Ammon's horn (tissue), 1 donor: ENCODE results near the gene ANGEL2.
"Not testable (repeated sequence)": the region's sequence is repeated elsewhere in the genome, so short reads cannot be mapped to it uniquely, and the experiment has no call there.

ENCODE experiments used
- DNase-seq: peaks from one replicate; pipeline ENCODE4 v3.0.0-alpha.2; 2016; ENCODE audit warnings: low spot score

Gene ANGEL2

GRCh38 chr1:212975111-212975918 lies 40.4 kb downstream of the ANGEL2 start:
- no peak for DNase-seq

- no peak for DNase-seq
These were observed 41.0 kb downstream of the ANGEL2 start for GRCh38 chr1:212974711-212975110.

GRCh38 chr1:212973899-212974298 lies 41.8 kb downstream of the ANGEL2 start:
- no peak for DNase-seq

GRCh38 chr1:212973426-212973825 lies 42.2 kb downstream of the ANGEL2 start:
- no peak for DNase-seq

- DNase-seq: no peak
These were observed 44.4 kb downstream of the ANGEL2 start for GRCh38 chr1:212971312-212971711.

- DNase-seq: no peak
These were observed 45.6 kb downstream of the ANGEL2 start for GRCh38 chr1:212970085-212970484.

GRCh38 chr1:212968368-212968863 lies 47.3 kb downstream of the ANGEL2 start:
- no peak for DNase-seq

- no peak for DNase-seq
These were observed 47.9 kb downstream of the ANGEL2 start for GRCh38 chr1:212967801-212968200.

GRCh38 chr1:212966616-212967015 lies 49.1 kb downstream of the ANGEL2 start:
- DNase-seq: no peak

- DNase-seq: not testable (repeated sequence)
These were observed 50.7 kb downstream of the ANGEL2 start for GRCh38 chr1:212964993-212965392.

GRCh38 chr1:212964102-212964501 lies 51.6 kb downstream of the ANGEL2 start:
- no peak for DNase-seq

- no peak for DNase-seq
These were observed 53.2 kb downstream of the ANGEL2 start for GRCh38 chr1:212962509-212962908.

- no peak for DNase-seq
These were observed 54.7 kb downstream of the ANGEL2 start for GRCh38 chr1:212960932-212961331.

GRCh38 chr1:212959266-212960220 lies 56.1 kb downstream of the ANGEL2 start:
- DNase-seq: no peak

GRCh38 chr1:212958175-212958574 lies 57.5 kb downstream of the ANGEL2 start:
- no peak for DNase-seq

GRCh38 chr1:212957546-212957945 lies 58.1 kb downstream of the ANGEL2 start:
- no peak for DNase-seq

- no peak for DNase-seq
These were observed 59.6 kb downstream of the ANGEL2 start for GRCh38 chr1:212955961-212956620.

GRCh38 chr1:212955098-212955497 lies 60.6 kb downstream of the ANGEL2 start:
- no peak for DNase-seq

GRCh38 chr1:212954514-212954913 lies 61.2 kb downstream of the ANGEL2 start:
- no peak for DNase-seq

GRCh38 chr1:212953321-212953720 lies 62.3 kb downstream of the ANGEL2 start:
- no peak for DNase-seq

- no peak for DNase-seq
These were observed 63.1 kb downstream of the ANGEL2 start for GRCh38 chr1:212952641-212952976.

- DNase-seq: no peak
These were observed 63.6 kb downstream of the ANGEL2 start for GRCh38 chr1:212951947-212952640.
